ENCODE data around the gene NFIX. TPM values are rescaled to one million over a fixed set of nuclear protein-coding genes. Genes with fewer than 3 reads are reported as not detected.

Gene NFIX
- total and polyA plus RNA-seq, 2 donors (not counting 1 experiment from before 2014, with no cell fraction given): 0.69 to 5.6 TPM

DNA sequence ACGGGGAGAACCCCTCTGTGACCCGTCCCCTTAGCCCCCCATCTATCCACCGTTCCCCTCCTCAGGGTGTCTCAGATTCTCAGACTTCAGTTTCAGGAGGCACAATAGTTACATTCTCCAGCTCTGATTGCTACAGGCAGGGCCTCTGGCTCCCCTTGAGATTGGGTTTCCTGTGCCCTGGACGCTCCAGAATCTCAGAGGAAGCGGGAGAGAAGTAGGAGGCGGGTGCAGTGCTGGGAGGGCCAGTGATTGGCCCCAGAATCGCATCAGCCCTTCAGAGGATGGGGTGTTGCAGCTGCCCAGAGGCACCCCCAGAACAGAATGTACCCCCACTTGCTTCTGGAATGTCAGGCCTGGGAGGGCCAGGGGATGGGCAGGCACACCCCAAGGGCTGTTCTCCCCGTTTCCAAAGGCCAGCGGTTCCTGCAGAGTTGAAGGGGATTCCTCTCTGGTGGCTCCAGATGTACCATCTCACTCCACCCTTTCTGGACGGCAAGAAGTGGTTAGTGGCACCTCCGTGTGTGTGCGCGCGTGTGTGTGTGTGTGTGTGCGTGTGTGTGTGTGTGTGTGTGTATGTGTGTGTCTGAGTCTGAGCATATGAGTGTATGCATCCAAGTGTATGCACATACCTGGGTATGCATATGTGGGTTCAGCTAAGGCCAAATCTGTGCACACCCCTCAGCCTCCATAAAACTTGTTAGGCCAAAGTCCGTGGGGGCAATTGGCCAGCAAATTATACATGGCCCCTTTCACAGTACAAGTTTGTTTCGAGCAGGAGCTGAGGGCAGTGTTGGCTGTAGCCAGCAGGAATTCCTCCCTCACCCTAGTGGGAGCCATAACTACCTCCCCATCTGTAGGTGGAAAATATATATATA, 71.9 kb downstream of the NFIX start:
- CTCF ChIA-PET: interaction anchor here (0.6 to 10.4 kb wide), 3 partner anchors 9 to 102 kb away, joined by 3 to 161 read pairs (median 4); no protein-coding TSS in a partner anchor
- H3K4me2 ChIP-seq (replicated peaks; ENCODE audit: low read depth, low read length, poor library complexity, severe bottlenecking): no peak overlapping the region
- intact Hi-C loops (cut with micrococcal nuclease): no loop called here
- ATAC-seq (ENCODE audit: low read depth) (no peak), DNase-seq (no peak)
- TF ChIP-seq EZH2 (IDR thresholded peaks at IDR 0.05; ENCODE audit: borderline replicate concordance, insufficient read depth, low read depth, low read length, poor library complexity, severe bottlenecking): no peak
- TF ChIP-seq, protein P1, sequence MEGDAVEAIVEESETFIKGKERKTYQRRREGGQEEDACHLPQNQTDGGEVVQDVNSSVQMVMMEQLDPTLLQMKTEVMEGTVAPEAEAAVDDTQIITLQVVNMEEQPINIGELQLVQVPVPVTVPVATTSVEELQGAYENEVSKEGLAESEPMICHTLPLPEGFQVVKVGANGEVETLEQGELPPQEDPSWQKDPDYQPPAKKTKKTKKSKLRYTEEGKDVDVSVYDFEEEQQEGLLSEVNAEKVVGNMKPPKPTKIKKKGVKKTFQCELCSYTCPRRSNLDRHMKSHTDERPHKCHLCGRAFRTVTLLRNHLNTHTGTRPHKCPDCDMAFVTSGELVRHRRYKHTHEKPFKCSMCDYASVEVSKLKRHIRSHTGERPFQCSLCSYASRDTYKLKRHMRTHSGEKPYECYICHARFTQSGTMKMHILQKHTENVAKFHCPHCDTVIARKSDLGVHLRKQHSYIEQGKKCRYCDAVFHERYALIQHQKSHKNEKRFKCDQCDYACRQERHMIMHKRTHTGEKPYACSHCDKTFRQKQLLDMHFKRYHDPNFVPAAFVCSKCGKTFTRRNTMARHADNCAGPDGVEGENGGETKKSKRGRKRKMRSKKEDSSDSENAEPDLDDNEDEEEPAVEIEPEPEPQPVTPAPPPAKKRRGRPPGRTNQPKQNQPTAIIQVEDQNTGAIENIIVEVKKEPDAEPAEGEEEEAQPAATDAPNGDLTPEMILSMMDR (IDR thresholded peaks at IDR 0.05): no peak
- no peaks in the 10 kb centered on the region for H3K9me3 ChIP-seq (ENCODE audit: control extremely low read depth in 1 of 3, control insufficient read depth in 2 of 3, insufficient read depth in 1 of 3, low read length in 2 of 3)
- no peak overlapping the region for H3K4me3 ChIP-seq (ENCODE audit: control extremely low read depth in 1 of 5, extremely low read depth in 1 of 5, insufficient read depth in 1 of 5, low read depth in 2 of 5, low read length in 4 of 5)
- Mint-ChIP-seq H3K27me3 (peaks cover 14% of the 10 kb centered on the region), H3K4me1 (no peaks in the 10 kb centered on the region), H3K27ac (no peak overlapping the region), H3K9me3 (ENCODE audit: insufficient read depth) (no peaks in the 10 kb centered on the region), H3K4me3 (no peak overlapping the region)
- no peaks in the 10 kb centered on the region for H4K20me1 ChIP-seq (ENCODE audit: control insufficient read depth, insufficient read depth, low read length, poor library complexity, severe bottlenecking)
- H2AFZ ChIP-seq (ENCODE audit: insufficient read depth, low read depth, low read length, poor library complexity, severe bottlenecking): no peak overlapping the region
- no peaks in the 10 kb centered on the region for H3K79me2 ChIP-seq (ENCODE audit: control insufficient read depth, insufficient read depth, low read length)
- POLR2A ChIA-PET: no interaction called here
- H3K4me1 ChIP-seq (ENCODE audit: control insufficient read depth in 2 of 2, insufficient read depth in 2 of 2, low read length in 2 of 2): no peaks in the 10 kb centered on the region
- H3K9ac ChIP-seq (ENCODE audit: low read length): no peak overlapping the region
- WGBS (ENCODE audit: insufficient coverage): 91% methylated on average over 16 of the region's 17 CpGs
- no peaks in the 10 kb centered on the region for H3K36me3 ChIP-seq (replicated peaks in 1 of 2; ENCODE audit: control extremely low read depth in 1 of 2, control insufficient read depth in 1 of 2, extremely low read depth in 1 of 2, insufficient read depth in 2 of 2, low read length in 1 of 2)
- H3K27me3 ChIP-seq (replicated peaks in 1 of 4; ENCODE audit: control extremely low read depth in 1 of 4, control insufficient read depth in 3 of 4, insufficient read depth in 4 of 4, low read length in 3 of 4): peaks cover 0 to 3% (median 1%) of the 10 kb centered on the region in 4 experiments
- no peak overlapping the region for H3K27ac ChIP-seq (ENCODE audit: low read length in 2 of 2)
